PC-9 (cell line): ENCODE measurements around the gene C2orf68. TPM values are rescaled to one million over a fixed set of nuclear protein-coding genes. Genes with fewer than 3 reads are reported as not detected.
"Not testable (repeated sequence)": the region's sequence is repeated elsewhere in the genome, so short reads cannot be mapped to it uniquely, and the experiment has no call there.

ENCODE experiments used
- BruUV-seq: library from RNA; stranded (reverse); fragments of 400-500 nt; replicated peaks from 2 replicates; lab custom pipeline; 2021; lab: Mats Ljungman, UMichigan
- CTCF ChIA-PET: fragments of 300-600 bp; sonication (Branson Sonifier 250); formaldehyde crosslinking; loops from one replicate; lab custom pipeline; 2022; ENCODE audit warnings: antibody characterized with exemption; lab: Charles Lee
- POLR2A ChIA-PET: fragments of 300-600 bp; sonication (Branson Sonifier 250); formaldehyde crosslinking; loops from one replicate; lab custom pipeline; 2022; ENCODE audit warnings: antibody characterized with exemption; ENCODE audit not compliant: unreplicated experiment; lab: Charles Lee
- DNase-seq, 2 experiments: peaks; one replicate each; pipeline versions ENCODE4 v3.0.0 to v3.0.0-alpha.2; 2015 to 2022; ENCODE audit warnings: mixed read lengths in 1 of 2
- H2AFZ ChIP-seq: fragments of 200-600 bp; sonication (generic); 2 replicates; pipeline ENCODE4 v1.8.1; 2017; ENCODE audit warnings: antibody characterized with exemption
- H3F3A ChIP-seq: fragments of 200-600 bp; sonication (generic); 2 replicates; pipeline ENCODE4 v1.8.1; 2017; ENCODE audit warnings: antibody characterized with exemption, mild to moderate bottlenecking, low read depth; ENCODE audit not compliant: insufficient read depth
- H3K27ac ChIP-seq: fragments of 200-600 bp; sonication (generic); 2 replicates; pipeline ENCODE4 v1.6.1; 2016; ENCODE audit warnings: mixed run types
- H3K27me3 ChIP-seq: fragments of 200-600 bp; sonication (generic); 2 replicates; pipeline ENCODE4 v1.6.1; 2016; ENCODE audit warnings: low read depth, mixed run types; ENCODE audit not compliant: insufficient read depth
- H3K36me3 ChIP-seq: fragments of 200-600 bp; sonication (generic); 2 replicates; pipeline ENCODE4 v1.6.1; 2016; ENCODE audit warnings: low read depth, mixed run types
- H3K4me1 ChIP-seq: fragments of 200-600 bp; sonication (generic); replicated peaks from 2 replicates; pipeline ENCODE4 v1.6.1; 2016; ENCODE audit warnings: mixed run types; ENCODE audit not compliant: insufficient read depth
- H3K4me2 ChIP-seq: fragments of 200-600 bp; sonication (generic); 2 replicates; pipeline ENCODE4 v1.6.1; 2017; ENCODE audit warnings: mixed run types
- H3K4me3 ChIP-seq: fragments of 200-600 bp; sonication (generic); 2 replicates; pipeline ENCODE4 v1.6.1; 2016; ENCODE audit warnings: mixed run types
- H3K79me2 ChIP-seq: fragments of 200-600 bp; sonication (generic); 2 replicates; pipeline ENCODE4 v1.6.1; 2017; ENCODE audit warnings: low read depth, mixed run types
- H3K9me2 ChIP-seq: fragments of 200-600 bp; sonication (generic); 2 replicates; pipeline ENCODE4 v1.8.1; 2017; ENCODE audit warnings: mild to moderate bottlenecking; ENCODE audit not compliant: insufficient read depth
- H3K9me3 ChIP-seq: fragments of 200-600 bp; sonication (generic); 2 replicates; pipeline ENCODE4 v1.8.1; 2016; ENCODE audit warnings: low read depth; ENCODE audit not compliant: insufficient read depth
- H4K20me1 ChIP-seq: fragments of 200-600 bp; sonication (generic); 2 replicates; pipeline ENCODE4 v1.8.1; 2017; ENCODE audit not compliant: insufficient read depth
- EZH2 ChIP-seq: fragments of 200-600 bp; sonication (generic); IDR thresholded peaks from 2 replicates; pipeline ENCODE4 v1.8.0; 2017; ENCODE audit warnings: antibody characterized with exemption, low read depth
- intact Hi-C: fragments of 100-400 bp; cut with micrococcal nuclease; formaldehyde crosslinking; loops from one replicate; pipeline ENCODE4 v1.10.0; 2022; ENCODE audit not compliant: unreplicated experiment
- total RNA-seq: library from RNA; stranded (reverse); gene quantifications from 2 replicates; pipeline ENCODE4 v1.2.3, GENCODE V29; 2021
- TF ChIP-seq, protein P1 (sequence below): fragments of 200-600 bp; sonication (generic); conservative IDR thresholded peaks from 2 replicates; pipeline ENCODE4 v1.6.1; 2017; ENCODE audit warnings: mixed run types, antibody characterized with exemption, mild to moderate bottlenecking, moderate library complexity

C2orf68 gene
- total RNA-seq, 1 experiment from 2014 or later, result 48.6 TPM

- H3K27me3 ChIP-seq, result no peaks in the 10 kb centered on the region
- no TSS peak for BruUV-seq
- H3K36me3 ChIP-seq, result peaks cover 34% of the 10 kb centered on the region
- no peaks in the 10 kb centered on the region for H3K9me2 ChIP-seq
- no peak overlapping the region for H2AFZ ChIP-seq
- no peak overlapping the region for H3K4me3 ChIP-seq
- TF ChIP-seq EZH2, result no peak
- TF ChIP-seq, protein P1, sequence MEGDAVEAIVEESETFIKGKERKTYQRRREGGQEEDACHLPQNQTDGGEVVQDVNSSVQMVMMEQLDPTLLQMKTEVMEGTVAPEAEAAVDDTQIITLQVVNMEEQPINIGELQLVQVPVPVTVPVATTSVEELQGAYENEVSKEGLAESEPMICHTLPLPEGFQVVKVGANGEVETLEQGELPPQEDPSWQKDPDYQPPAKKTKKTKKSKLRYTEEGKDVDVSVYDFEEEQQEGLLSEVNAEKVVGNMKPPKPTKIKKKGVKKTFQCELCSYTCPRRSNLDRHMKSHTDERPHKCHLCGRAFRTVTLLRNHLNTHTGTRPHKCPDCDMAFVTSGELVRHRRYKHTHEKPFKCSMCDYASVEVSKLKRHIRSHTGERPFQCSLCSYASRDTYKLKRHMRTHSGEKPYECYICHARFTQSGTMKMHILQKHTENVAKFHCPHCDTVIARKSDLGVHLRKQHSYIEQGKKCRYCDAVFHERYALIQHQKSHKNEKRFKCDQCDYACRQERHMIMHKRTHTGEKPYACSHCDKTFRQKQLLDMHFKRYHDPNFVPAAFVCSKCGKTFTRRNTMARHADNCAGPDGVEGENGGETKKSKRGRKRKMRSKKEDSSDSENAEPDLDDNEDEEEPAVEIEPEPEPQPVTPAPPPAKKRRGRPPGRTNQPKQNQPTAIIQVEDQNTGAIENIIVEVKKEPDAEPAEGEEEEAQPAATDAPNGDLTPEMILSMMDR, result no peak
- intact Hi-C loops, result no loop called here
- peaks cover 30% of the 10 kb centered on the region for H4K20me1 ChIP-seq
- H3K79me2 ChIP-seq, result peaks cover 54% of the 10 kb centered on the region
- peaks cover 24% of the 10 kb centered on the region; the same call in 1 of the 2 replicates for H3F3A ChIP-seq
- no peak overlapping the region; the same call in 1 of the 2 replicates for H3K27ac ChIP-seq
- no peaks in the 10 kb centered on the region for H3K9me3 ChIP-seq
- ChIA-PET CTCF (interaction anchor here (0.5 kb wide), 1 partner anchor 16 kb away, joined by 5 read pairs; no protein-coding TSS in a partner anchor), POLR2A (interaction anchor here (0.6 kb wide), 2 partner anchors 16 to 182 kb away, joined by 7 read pairs; no protein-coding TSS in a partner anchor)
- no peak for DNase-seq
- peaks cover 29% of the 10 kb centered on the region for H3K4me1 ChIP-seq
- H3K4me2 ChIP-seq, result no peak overlapping the region
Measured at GRCh38 chr2:85619617-85620016, 7.8 kb upstream of the C2orf68 start.

- DNase-seq, H3K27me3 ChIP-seq, intact Hi-C loops, H3K27ac ChIP-seq, H3K9me3 ChIP-seq, H2AFZ ChIP-seq, H3K9me2 ChIP-seq, BruUV-seq: not testable (repeated sequence)
- peaks cover 58% of the 10 kb centered on the region for H3K79me2 ChIP-seq
- peaks cover 18% of the 10 kb centered on the region for H3K36me3 ChIP-seq
- peaks cover 29% of the 10 kb centered on the region for H3K4me1 ChIP-seq
- ChIA-PET POLR2A (interaction anchor here (0.6 kb wide), 1 partner anchor 40 kb away, joined by 4 read pairs; the partner anchor contains the start of gene VAMP8), CTCF (interaction anchor here (0.7 kb wide), 1 partner anchor 270 kb away, joined by 16 read pairs; no protein-coding TSS in a partner anchor)
- H3F3A ChIP-seq, result peaks cover 43% of the 10 kb centered on the region
- peak overlapping the region; percentile 98; the same call in 1 of the 2 replicates for H3K4me3 ChIP-seq
- H4K20me1 ChIP-seq, result peaks cover 30% of the 10 kb centered on the region
- peak overlapping the region; percentile 96 for H3K4me2 ChIP-seq
Measured at GRCh38 chr2:85617723-85618122, 5.9 kb upstream of the C2orf68 start.

GRCh38 chr2:85615413-85615728 is 3.5 kb upstream of the C2orf68 start:
- intact Hi-C loops, result no loop called here
- Histone ChIP-seq H3K4me1 (peaks cover 31% of the 10 kb centered on the region), H3K36me3 (0 out of 2 replicates have a peak, but pooled peaks cover 11% of the 10 kb centered on the region), H3K79me2 (peaks cover 74% of the 10 kb centered on the region), H3K4me3 (peak overlapping the region; percentile 98; the same call in 1 of the 2 replicates), H3K9me2 (no peaks in the 10 kb centered on the region), H2AFZ (peak overlapping the region; percentile 89; the same call in 1 of the 2 replicates), H3F3A (peaks cover 58% of the 10 kb centered on the region), H3K27ac (no peak overlapping the region), H3K9me3 (no peaks in the 10 kb centered on the region), H3K4me2 (peak overlapping the region; percentile 96), H3K27me3 (no peaks in the 10 kb centered on the region), H4K20me1 (peaks cover 27% of the 10 kb centered on the region)
- no peak for DNase-seq
- TSS peak; percentile 33 for BruUV-seq
- ChIA-PET CTCF (no interaction called here), POLR2A (no interaction called here)
- TF ChIP-seq, protein P1, result no peak
- TF ChIP-seq EZH2, result no peak

DNA sequence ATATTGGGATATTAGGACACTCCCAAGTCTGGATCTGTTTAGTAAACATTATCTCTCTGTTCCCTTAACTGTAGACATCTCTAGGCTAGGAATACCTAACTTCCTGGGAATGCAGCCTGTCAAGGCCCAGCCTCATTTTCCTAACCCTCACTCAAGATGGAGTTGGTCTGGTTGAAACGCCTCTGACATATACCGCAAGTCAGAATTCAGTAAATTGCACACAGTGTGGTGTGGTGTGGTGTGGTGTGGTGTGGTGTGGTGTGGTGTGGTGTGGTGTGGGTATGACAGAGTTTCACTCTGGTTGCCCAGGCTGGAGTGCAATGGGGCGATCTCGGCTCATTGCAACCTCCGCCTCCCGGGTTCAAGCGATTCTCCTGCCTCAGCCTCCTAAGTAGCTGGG is 2.9 kb upstream of the C2orf68 start:
- H3K27me3 ChIP-seq, H2AFZ ChIP-seq, H3K4me3 ChIP-seq, H3K9me2 ChIP-seq, H3K9me3 ChIP-seq, H3K4me2 ChIP-seq, DNase-seq, CTCF ChIA-PET, BruUV-seq, H3K27ac ChIP-seq, intact Hi-C loops: not testable (repeated sequence)
- Histone ChIP-seq H3K36me3 (0 out of 2 replicates have a peak, but pooled peaks cover 11% of the 10 kb centered on the region), H4K20me1 (peaks cover 22% of the 10 kb centered on the region), H3F3A (peaks cover 64% of the 10 kb centered on the region), H3K79me2 (peaks cover 74% of the 10 kb centered on the region), H3K4me1 (peaks cover 37% of the 10 kb centered on the region)
- POLR2A ChIA-PET, result interaction anchor here (0.6 kb wide), 1 partner anchor 29 kb away, joined by 3 read pairs; no protein-coding TSS in a partner anchor
